Neural progenitor cell (in vitro differentiated cells): ENCODE data around the gene STK10. TPM values are rescaled to one million over a fixed set of nuclear protein-coding genes. Genes with fewer than 3 reads are reported as not detected.

Experiments
- DNase-seq: peaks from one replicate; pipeline ENCODE4 v3.0.0-alpha.2; 2016; ENCODE audit warnings: low spot score
- H2AFZ ChIP-seq: fragments of 200-600 bp; sonication (generic); replicated peaks from 2 replicates; pipeline ENCODE4 v1.6.1; 2016; ENCODE audit warnings: antibody characterized with exemption
- H3F3A ChIP-seq: fragments of 200-600 bp; sonication (generic); 2 replicates; pipeline ENCODE4 v1.6.1; 2016; ENCODE audit warnings: antibody characterized with exemption, low read depth
- H3K27ac ChIP-seq: fragments of 200-600 bp; sonication (generic); 2 replicates; pipeline ENCODE4 v1.5.1; 2016; ENCODE audit warnings: mild to moderate bottlenecking
- H3K27me3 ChIP-seq: fragments of 200-600 bp; sonication (generic); 2 replicates; pipeline ENCODE4 v1.6.1; 2016; ENCODE audit warnings: mild to moderate bottlenecking, moderate library complexity
- H3K36me3 ChIP-seq: fragments of 200-600 bp; sonication (generic); 2 replicates; pipeline ENCODE4 v1.5.1; 2016
- H3K4me1 ChIP-seq: fragments of 200-600 bp; sonication (generic); 2 replicates; pipeline ENCODE4 v1.6.1; 2016; ENCODE audit warnings: mixed run types
- H3K4me2 ChIP-seq: fragments of 200-600 bp; sonication (generic); 2 replicates; pipeline ENCODE4 v1.6.1; 2016
- H3K4me3 ChIP-seq: fragments of 200-600 bp; sonication (generic); 2 replicates; pipeline ENCODE4 v1.5.1; 2016
- H3K79me2 ChIP-seq: fragments of 200-600 bp; sonication (generic); 2 replicates; pipeline ENCODE4 v1.6.1; 2016; ENCODE audit warnings: low read depth
- H3K9ac ChIP-seq: fragments of 200-600 bp; sonication (generic); 2 replicates; pipeline ENCODE4 v1.6.1; 2016
- H3K9me3 ChIP-seq: fragments of 200-600 bp; sonication (generic); 2 replicates; pipeline ENCODE4 v1.5.1; 2016; ENCODE audit warnings: low read depth
- H4K20me1 ChIP-seq: fragments of 200-600 bp; sonication (generic); 2 replicates; pipeline ENCODE4 v1.6.1; 2016; ENCODE audit warnings: low read depth
- H3K27ac Mint-ChIP-seq: 3 replicates; pipeline ENCODE4 v1.8.0; 2021; ENCODE audit warnings: mixed read lengths
- H3K27me3 Mint-ChIP-seq: 2 replicates; pipeline ENCODE4 v1.8.0; 2022; ENCODE audit warnings: low read depth, mild to moderate bottlenecking, inconsistent platforms, moderate library complexity, mixed read lengths; ENCODE audit not compliant: insufficient read depth
- H3K36me3 Mint-ChIP-seq: 3 replicates; pipeline ENCODE4 v1.8.0; 2021; ENCODE audit warnings: mixed read lengths
- H3K4me1 Mint-ChIP-seq: 3 replicates; pipeline ENCODE4 v1.8.0; 2021; ENCODE audit warnings: mixed read lengths
- H3K4me3 Mint-ChIP-seq: 3 replicates; pipeline ENCODE4 v1.8.0; 2021; ENCODE audit warnings: mild to moderate bottlenecking, moderate library complexity, mixed read lengths
- H3K9me3 Mint-ChIP-seq: 3 replicates; pipeline ENCODE4 v1.8.0; 2020; ENCODE audit warnings: mixed read lengths
- CTCF ChIP-seq: fragments of 200-600 bp; sonication (generic); IDR thresholded peaks from 2 replicates; pipeline ENCODE4 v1.5.1; 2017; ENCODE audit warnings: antibody characterized with exemption, mild to moderate bottlenecking
- EZH2 ChIP-seq: fragments of 200-600 bp; sonication (generic); IDR thresholded peaks from 2 replicates; pipeline ENCODE4 v1.6.1; 2017; ENCODE audit warnings: antibody characterized with exemption, mild to moderate bottlenecking, moderate library complexity
- EZH2phosphoT487 ChIP-seq: fragments of 200-600 bp; sonication (generic); IDR thresholded peaks from 2 replicates; pipeline ENCODE4 v1.6.1; 2017; ENCODE audit warnings: antibody characterized with exemption
- total RNA-seq: library from RNA; depleted of rRNA; stranded (reverse); fragments of >200 nt; gene quantifications from 2 replicates; pipeline ENCODE4 v1.2.3, GENCODE V29; 2015; ENCODE audit warnings: low replicate concordance

Gene STK10
- total RNA-seq, 1 donor from 2014 or later: 4.4 TPM

GRCh38 chr5:172044631-172045314, 143.3 kb downstream of the STK10 start:
- Histone ChIP-seq H3K36me3 (no peaks in the 10 kb centered on the region), H4K20me1 (no peaks in the 10 kb centered on the region), H3K79me2 (no peaks in the 10 kb centered on the region), H3K9me3 (no peaks in the 10 kb centered on the region), H3F3A (no peaks in the 10 kb centered on the region), H2AFZ (no peak overlapping the region), H3K9ac (no peak overlapping the region), H3K27ac (no peak overlapping the region), H3K27me3 (no peaks in the 10 kb centered on the region), H3K4me3 (no peak overlapping the region), H3K4me1 (no peaks in the 10 kb centered on the region), H3K4me2 (no peak overlapping the region)
- Mint-ChIP-seq H3K27ac (peak overlapping the region; percentile 65), H3K27me3 (peaks cover 2% of the 10 kb centered on the region), H3K4me1 (peaks cover 7% of the 10 kb centered on the region), H3K4me3 (no peak overlapping the region), H3K36me3 (peaks cover 13% of the 10 kb centered on the region), H3K9me3 (no peaks in the 10 kb centered on the region)
- peak; percentile 12 for TF ChIP-seq CTCF
- no peak for TF ChIP-seq EZH2
- peak; percentile 19 for DNase-seq

- no peaks in the 10 kb centered on the region for H4K20me1 ChIP-seq
- H3K9me3 Mint-ChIP-seq: no peaks in the 10 kb centered on the region
- no peaks in the 10 kb centered on the region for H3K4me1 ChIP-seq
- no peak overlapping the region for H3K4me3 ChIP-seq
- no peak for DNase-seq
- peaks cover 6% of the 10 kb centered on the region for H3K36me3 Mint-ChIP-seq
- H3K9ac ChIP-seq: no peak overlapping the region
- H3K4me2 ChIP-seq: no peak overlapping the region
- no peak overlapping the region for H3K27ac Mint-ChIP-seq
- no peaks in the 10 kb centered on the region for H3K79me2 ChIP-seq
- peaks cover 5% of the 10 kb centered on the region for H3K27me3 Mint-ChIP-seq
- no peak for TF ChIP-seq EZH2
- H3K4me3 Mint-ChIP-seq: no peak overlapping the region
- H3K4me1 Mint-ChIP-seq: peaks cover 1% of the 10 kb centered on the region
- no peaks in the 10 kb centered on the region for H3K9me3 ChIP-seq
- no peaks in the 10 kb centered on the region for H3F3A ChIP-seq
- H3K27ac ChIP-seq: no peak overlapping the region
- no peaks in the 10 kb centered on the region for H3K36me3 ChIP-seq
- no peak overlapping the region for H2AFZ ChIP-seq
- no peaks in the 10 kb centered on the region for H3K27me3 ChIP-seq
Measured at GRCh38 chr5:172043865-172044264, 144.2 kb downstream of the STK10 start.

- Mint-ChIP-seq H3K4me3 (no peak overlapping the region), H3K27me3 (peaks cover 4% of the 10 kb centered on the region), H3K27ac (no peak overlapping the region), H3K9me3 (no peaks in the 10 kb centered on the region), H3K4me1 (no peaks in the 10 kb centered on the region), H3K36me3 (no peaks in the 10 kb centered on the region)
- no peak overlapping the region for H3K9ac ChIP-seq
- H3K79me2 ChIP-seq: no peaks in the 10 kb centered on the region
- no peaks in the 10 kb centered on the region for H3K27me3 ChIP-seq
- DNase-seq: no peak
- no peaks in the 10 kb centered on the region for H3K9me3 ChIP-seq
- no peaks in the 10 kb centered on the region for H4K20me1 ChIP-seq
- H2AFZ ChIP-seq: no peak overlapping the region
- H3K4me3 ChIP-seq: no peak overlapping the region
- no peak for TF ChIP-seq CTCF
- no peak for TF ChIP-seq EZH2phosphoT487
- TF ChIP-seq EZH2: no peak
- no peaks in the 10 kb centered on the region for H3K36me3 ChIP-seq
- H3K4me1 ChIP-seq: no peaks in the 10 kb centered on the region
- no peak overlapping the region for H3K27ac ChIP-seq
- H3K4me2 ChIP-seq: no peak overlapping the region
- no peaks in the 10 kb centered on the region for H3F3A ChIP-seq
Measured at GRCh38 chr5:172042183-172042582, 145.8 kb downstream of the STK10 start.

- H3K27me3 ChIP-seq: no peaks in the 10 kb centered on the region
- H3K4me1 ChIP-seq: no peaks in the 10 kb centered on the region
- H3K9me3 ChIP-seq: no peaks in the 10 kb centered on the region
- Mint-ChIP-seq H3K27me3 (peaks cover 6% of the 10 kb centered on the region), H3K9me3 (peaks cover 2% of the 10 kb centered on the region), H3K36me3 (no peaks in the 10 kb centered on the region), H3K4me1 (no peaks in the 10 kb centered on the region), H3K27ac (no peak overlapping the region), H3K4me3 (no peak overlapping the region)
- no peaks in the 10 kb centered on the region for H3K79me2 ChIP-seq
- H3F3A ChIP-seq: no peaks in the 10 kb centered on the region
- H3K4me3 ChIP-seq: no peak overlapping the region
- H4K20me1 ChIP-seq: no peaks in the 10 kb centered on the region
- no peak overlapping the region for H3K4me2 ChIP-seq
- H2AFZ ChIP-seq: no peak overlapping the region
- no peak overlapping the region for H3K9ac ChIP-seq
- no peaks in the 10 kb centered on the region for H3K36me3 ChIP-seq
- no peak for DNase-seq
- no peak overlapping the region for H3K27ac ChIP-seq
- TF ChIP-seq EZH2 (no peak), EZH2phosphoT487 (no peak), CTCF (no peak)
Measured at GRCh38 chr5:172038167-172038566, 149.9 kb downstream of the STK10 start.
